ENCODE measurements around the gene IDH3B. TPM values are rescaled to one million over a fixed set of nuclear protein-coding genes. Genes with fewer than 3 reads are reported as not detected.
A peak's percentile ranks its signal among the peaks of the same experiment; 100 is the strongest.

Gene IDH3B
- total and polyA plus RNA-seq, 9 of the 15 experiments (the other 6 are each of a cell fraction or from before 2014, with no cell fraction given), result 91.7 to 224 (median 155) TPM

DNA sequence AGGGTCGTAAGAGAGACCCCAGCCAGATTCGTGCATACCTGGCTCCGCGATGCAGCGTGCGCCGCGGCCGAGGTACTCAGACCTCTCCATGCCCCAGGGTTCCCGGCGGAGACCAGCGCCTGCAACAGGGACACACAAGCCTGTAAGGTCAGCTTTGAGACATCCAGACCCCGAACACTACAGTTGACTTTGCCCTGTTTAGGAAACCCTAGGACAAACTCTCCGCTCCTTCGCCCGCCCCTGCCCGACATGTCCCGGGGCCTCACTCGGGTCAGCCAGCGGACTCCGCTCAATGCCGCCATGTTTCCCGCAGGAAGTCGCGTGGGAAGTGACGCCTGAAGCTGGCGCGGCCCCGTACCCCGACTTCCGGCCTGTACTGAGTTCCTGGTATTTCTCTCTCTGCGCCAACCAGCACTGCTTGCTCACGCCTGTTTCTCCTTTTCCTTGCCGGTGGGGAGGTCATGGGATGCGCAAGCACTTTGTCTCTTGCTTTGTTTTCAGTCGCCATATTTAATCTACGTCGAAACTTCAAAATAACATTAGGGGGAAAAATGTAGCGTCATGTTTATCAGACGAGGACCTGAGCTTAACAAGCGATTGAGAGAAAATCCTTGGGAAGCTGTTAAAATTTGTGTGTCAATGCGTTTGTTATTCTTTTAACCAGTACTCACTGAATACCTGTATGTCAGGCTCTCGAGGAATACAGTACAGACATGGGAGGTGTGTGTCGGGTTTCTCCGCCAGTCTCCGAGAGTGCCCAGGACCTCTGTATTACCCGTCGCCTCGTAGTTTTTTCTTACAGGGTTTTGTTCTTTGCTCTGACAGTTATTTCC is at the start of gene IDH3B (continued):
- TF ChIP-seq, protein P1, sequence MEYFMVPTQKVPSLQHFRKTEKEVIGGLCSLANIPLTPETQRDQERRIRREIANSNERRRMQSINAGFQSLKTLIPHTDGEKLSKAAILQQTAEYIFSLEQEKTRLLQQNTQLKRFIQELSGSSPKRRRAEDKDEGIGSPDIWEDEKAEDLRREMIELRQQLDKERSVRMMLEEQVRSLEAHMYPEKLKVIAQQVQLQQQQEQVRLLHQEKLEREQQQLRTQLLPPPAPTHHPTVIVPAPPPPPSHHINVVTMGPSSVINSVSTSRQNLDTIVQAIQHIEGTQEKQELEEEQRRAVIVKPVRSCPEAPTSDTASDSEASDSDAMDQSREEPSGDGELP (CRISPR knock-in tag; IDR thresholded peaks at IDR 0.05; ENCODE audit: borderline replicate concordance), result peak; percentile 80
- TF ChIP-seq RNF2 (IDR thresholded peaks at IDR 0.05) (peak; percentile 69), TGIF2 (CRISPR knock-in tag; IDR thresholded peaks at IDR 0.05) (no peak), CREBBP (IDR thresholded peaks at IDR 0.05; ENCODE audit: low read depth, low read length) (no peak), U2AF1 (optimal IDR thresholded peaks at IDR 0.05; ENCODE audit: low read depth, low read length) (no peak), RBBP5 (IDR thresholded peaks at IDR 0.05; ENCODE audit: borderline replicate concordance, insufficient read depth, low read length, poor library complexity, severe bottlenecking) (peak; percentile 93), U2AF2 (optimal IDR thresholded peaks at IDR 0.05; ENCODE audit: low read depth, low read length) (no peak), ZNF589 (CRISPR knock-in tag; IDR thresholded peaks at IDR 0.05; ENCODE audit: low read depth) (peak; percentile 76; the same call in 1 of the 2 replicates), ZNF444 (CRISPR knock-in tag; IDR thresholded peaks at IDR 0.05) (no peak), ETV1 (tag; conservative IDR thresholded peaks at IDR 0.05; ENCODE audit: low read depth) (peak; percentile 91), GTF2E2 (tag; IDR thresholded peaks at IDR 0.05) (0 out of 2 replicates have a peak, but pooled peaks have one; percentile 54), TBP (optimal IDR thresholded peaks at IDR 0.05; ENCODE audit: low read depth, low read length) (peak; percentile 7), ZFX (CRISPR knock-in tag; IDR thresholded peaks at IDR 0.05) (peak; percentile 59), HDAC1 (IDR thresholded peaks at IDR 0.05) (peak in 1 of 2 experiments; percentile 83; a peak in 2 of 4 replicates), SAP30 (IDR thresholded peaks at IDR 0.05; ENCODE audit: borderline replicate concordance, insufficient read depth, low read depth, low read length, poor library complexity, severe bottlenecking) (peak; percentile 64), IFI16 (CRISPR knock-in tag; IDR thresholded peaks at IDR 0.05) (no peak), TSC22D4 (tag; IDR thresholded peaks at IDR 0.05) (no peak), MAFG (tag; conservative IDR thresholded peaks at IDR 0.05) (0 out of 2 replicates have a peak, but pooled peaks have one; percentile 7), NFE2 (IDR thresholded peaks at IDR 0.05; ENCODE audit: low read depth) (peak; percentile 39)
- TF ChIP-seq, protein P2, sequence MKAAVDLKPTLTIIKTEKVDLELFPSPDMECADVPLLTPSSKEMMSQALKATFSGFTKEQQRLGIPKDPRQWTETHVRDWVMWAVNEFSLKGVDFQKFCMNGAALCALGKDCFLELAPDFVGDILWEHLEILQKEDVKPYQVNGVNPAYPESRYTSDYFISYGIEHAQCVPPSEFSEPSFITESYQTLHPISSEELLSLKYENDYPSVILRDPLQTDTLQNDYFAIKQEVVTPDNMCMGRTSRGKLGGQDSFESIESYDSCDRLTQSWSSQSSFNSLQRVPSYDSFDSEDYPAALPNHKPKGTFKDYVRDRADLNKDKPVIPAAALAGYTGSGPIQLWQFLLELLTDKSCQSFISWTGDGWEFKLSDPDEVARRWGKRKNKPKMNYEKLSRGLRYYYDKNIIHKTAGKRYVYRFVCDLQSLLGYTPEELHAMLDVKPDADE (conservative IDR thresholded peaks at IDR 0.05; ENCODE audit: control insufficient read depth, low read depth, low read length), result peak; percentile 65; the same call in 1 of the 2 replicates

Measured in K562 (cell line).